ENCODE results near the gene RNF213. TPM values are rescaled to one million over a fixed set of nuclear protein-coding genes. Genes with fewer than 3 reads are reported as not detected.

The RNF213 gene
- total RNA-seq, 2 donors from 2014 or later, result 150 to 174 TPM

GRCh38 chr17:80415626-80416137 lies 155.0 kb downstream of the RNF213 start:
- TF ChIP-seq, protein P1, sequence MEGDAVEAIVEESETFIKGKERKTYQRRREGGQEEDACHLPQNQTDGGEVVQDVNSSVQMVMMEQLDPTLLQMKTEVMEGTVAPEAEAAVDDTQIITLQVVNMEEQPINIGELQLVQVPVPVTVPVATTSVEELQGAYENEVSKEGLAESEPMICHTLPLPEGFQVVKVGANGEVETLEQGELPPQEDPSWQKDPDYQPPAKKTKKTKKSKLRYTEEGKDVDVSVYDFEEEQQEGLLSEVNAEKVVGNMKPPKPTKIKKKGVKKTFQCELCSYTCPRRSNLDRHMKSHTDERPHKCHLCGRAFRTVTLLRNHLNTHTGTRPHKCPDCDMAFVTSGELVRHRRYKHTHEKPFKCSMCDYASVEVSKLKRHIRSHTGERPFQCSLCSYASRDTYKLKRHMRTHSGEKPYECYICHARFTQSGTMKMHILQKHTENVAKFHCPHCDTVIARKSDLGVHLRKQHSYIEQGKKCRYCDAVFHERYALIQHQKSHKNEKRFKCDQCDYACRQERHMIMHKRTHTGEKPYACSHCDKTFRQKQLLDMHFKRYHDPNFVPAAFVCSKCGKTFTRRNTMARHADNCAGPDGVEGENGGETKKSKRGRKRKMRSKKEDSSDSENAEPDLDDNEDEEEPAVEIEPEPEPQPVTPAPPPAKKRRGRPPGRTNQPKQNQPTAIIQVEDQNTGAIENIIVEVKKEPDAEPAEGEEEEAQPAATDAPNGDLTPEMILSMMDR (IDR thresholded peaks at IDR 0.05), result no peak
- Histone ChIP-seq H3K4me1 (ENCODE audit: control insufficient read depth in 1 of 2, low read depth in 2 of 2) (peaks cover 12 to 19% of the 10 kb centered on the region in 2 donors), H3K36me3 (no peaks in the 10 kb centered on the region), H3K4me3 (peak overlapping the region; percentile 96), H3K9me3 (no peaks in the 10 kb centered on the region), H3K27ac (peak overlapping the region; percentile 91 to 93), H3K27me3 (replicated peaks; ENCODE audit: insufficient read depth) (no peaks in the 10 kb centered on the region)
- ATAC-seq (ENCODE audit: insufficient number of reproducible peaks, low FRiP score, low read depth) (no peak), DNase-seq (ENCODE audit: low spot score) (no peak)

- Histone ChIP-seq H3K36me3 (no peaks in the 10 kb centered on the region), H3K4me3 (peak overlapping the region; percentile 96), H3K4me1 (ENCODE audit: control insufficient read depth in 1 of 2, low read depth in 2 of 2) (peaks cover 12 to 19% of the 10 kb centered on the region in 2 donors), H3K27me3 (replicated peaks; ENCODE audit: insufficient read depth) (no peaks in the 10 kb centered on the region), H3K9me3 (no peaks in the 10 kb centered on the region), H3K27ac (no peak overlapping the region)
- DNase-seq (ENCODE audit: low spot score) (no peak), ATAC-seq (ENCODE audit: insufficient number of reproducible peaks, low FRiP score, low read depth) (no peak)
- TF ChIP-seq, protein P1 (IDR thresholded peaks at IDR 0.05), result no peak
Observed at GRCh38 chr17:80416260-80416939, 155.7 kb downstream of the RNF213 start.

DNA sequence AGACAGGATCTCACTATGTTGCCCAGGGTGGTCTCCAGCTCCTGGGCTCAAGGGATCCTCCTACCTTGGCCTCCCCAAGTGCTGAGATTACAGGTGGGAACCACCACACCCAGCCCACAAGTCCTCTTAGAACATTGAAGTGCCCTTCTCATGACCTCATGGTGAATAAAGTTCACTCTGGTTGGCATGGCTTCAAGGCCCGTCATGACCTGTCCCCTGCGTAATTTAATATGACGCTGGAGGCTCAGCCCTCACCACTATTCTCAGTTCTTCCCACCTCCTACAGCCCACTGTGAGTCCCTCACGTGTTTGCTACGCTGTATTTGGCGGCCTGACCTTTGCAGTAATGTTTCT lies 156.3 kb downstream of the RNF213 start:
- TF ChIP-seq, protein P1 (IDR thresholded peaks at IDR 0.05), result no peak
- Histone ChIP-seq H3K9me3 (no peaks in the 10 kb centered on the region), H3K27me3 (replicated peaks; ENCODE audit: insufficient read depth) (no peaks in the 10 kb centered on the region), H3K27ac (no peak overlapping the region), H3K4me3 (no peak overlapping the region), H3K36me3 (no peaks in the 10 kb centered on the region), H3K4me1 (ENCODE audit: control insufficient read depth in 1 of 2, low read depth in 2 of 2) (peaks cover 12 to 19% of the 10 kb centered on the region in 2 donors)
- ATAC-seq (ENCODE audit: insufficient number of reproducible peaks, low FRiP score, low read depth), result no peak
- DNase-seq (ENCODE audit: low spot score), result no peak

DNA sequence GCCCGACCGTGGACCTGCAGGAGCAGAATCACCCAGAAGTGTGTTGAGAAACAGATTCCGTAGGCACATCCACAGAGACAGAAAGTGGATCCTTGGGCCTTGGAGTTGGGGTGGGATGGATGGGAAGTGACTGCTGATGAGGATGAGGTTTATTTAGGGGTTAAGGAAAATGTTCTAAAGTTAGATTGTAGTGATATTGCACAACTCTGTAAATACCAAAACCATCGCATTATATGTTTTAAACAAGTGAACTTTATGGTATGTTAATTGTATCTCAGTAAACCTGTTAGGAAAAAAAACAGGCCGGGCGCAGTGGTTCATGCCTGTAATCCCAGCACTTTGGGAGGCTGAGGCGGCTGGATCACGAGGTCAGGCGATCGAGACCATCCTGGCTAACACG lies 157.9 kb downstream of the RNF213 start:
- Histone ChIP-seq H3K27me3 (replicated peaks; ENCODE audit: insufficient read depth) (no peaks in the 10 kb centered on the region), H3K27ac (no peak overlapping the region), H3K4me3 (no peak overlapping the region), H3K36me3 (no peaks in the 10 kb centered on the region), H3K4me1 (ENCODE audit: control insufficient read depth in 1 of 2, low read depth in 2 of 2) (peaks cover 12 to 28% of the 10 kb centered on the region in 2 donors), H3K9me3 (no peaks in the 10 kb centered on the region)
- DNase-seq (ENCODE audit: low spot score) (no peak), ATAC-seq (ENCODE audit: insufficient number of reproducible peaks, low FRiP score, low read depth) (no peak)
- TF ChIP-seq, protein P1 (IDR thresholded peaks at IDR 0.05), result no peak

GRCh38 chr17:80419255-80419654 lies 158.6 kb downstream of the RNF213 start:
- DNase-seq (ENCODE audit: low spot score), result no peak
- TF ChIP-seq, protein P1 (IDR thresholded peaks at IDR 0.05), result no peak
- ATAC-seq (ENCODE audit: insufficient number of reproducible peaks, low FRiP score, low read depth), result no peak

More at GRCh38 chr17:80419255-80419654, 158.6 kb downstream of the RNF213 start:
- H3K9me3 ChIP-seq, result no peaks in the 10 kb centered on the region
- H3K4me3 ChIP-seq, result no peak overlapping the region
- no peak overlapping the region for H3K27ac ChIP-seq
- H3K36me3 ChIP-seq, result no peaks in the 10 kb centered on the region
- no peaks in the 10 kb centered on the region for H3K27me3 ChIP-seq (replicated peaks; ENCODE audit: insufficient read depth)
- peaks cover 9 to 23% of the 10 kb centered on the region in 2 donors for H3K4me1 ChIP-seq (ENCODE audit: control insufficient read depth in 1 of 2, low read depth in 2 of 2)
